NB4 (cell line): ENCODE measurements around the gene ATG16L1.

Experiments
- DNase-seq: peaks from one replicate; pipeline ENCODE4 v3.0.0; 2010; ENCODE audit warnings: low read depth
- H3K4me3 ChIP-seq: one replicate; pipeline ENCODE4 v1.5.1; 2011; ENCODE audit warnings: mild to moderate bottlenecking, low read depth, low read length, moderate library complexity
- MYC ChIP-seq: IDR thresholded peaks from 2 replicates; pipeline ENCODE4 v1.6.1; 2011; ENCODE audit warnings: low read depth, low read length
- POLR2A ChIP-seq: IDR thresholded peaks from 2 replicates; pipeline ENCODE4 v1.6.1; 2011; ENCODE audit warnings: mild to moderate bottlenecking; ENCODE audit not compliant: insufficient read length; ENCODE audit errors: extremely low read depth
- TF ChIP-seq, protein P1 (sequence below): IDR thresholded peaks from one replicate; pipeline ENCODE4 v1.5.1; 2012; ENCODE audit warnings: low read depth, low read length
- TF ChIP-seq, protein P2 (sequence below): IDR thresholded peaks from 2 replicates; pipeline ENCODE4 v1.6.1; 2011; ENCODE audit warnings: low read depth, low read length

The ATG16L1 gene

DNA sequence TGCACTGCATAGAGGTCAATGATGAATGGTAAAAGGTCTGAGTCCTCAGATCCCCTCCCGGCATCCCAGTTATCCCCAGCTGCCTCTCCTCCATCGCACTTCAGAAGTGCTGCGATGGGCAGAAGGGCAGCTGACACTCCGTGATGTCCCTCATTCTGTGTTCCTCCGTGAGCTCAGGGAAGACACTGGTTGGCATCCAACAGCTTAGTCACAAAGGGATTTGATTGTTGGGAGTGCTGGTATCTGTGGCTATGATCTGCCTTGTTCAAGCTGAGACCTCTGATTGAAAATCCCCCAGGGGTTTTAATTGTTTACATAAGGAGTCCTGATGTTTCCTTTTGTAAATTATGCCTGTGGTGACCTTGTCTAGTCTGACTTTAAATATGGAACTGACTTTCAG is 37.2 kb downstream of the ATG16L1 start:
- DNase-seq: no peak
- no peak overlapping the region for H3K4me3 ChIP-seq
- TF ChIP-seq, protein P1, sequence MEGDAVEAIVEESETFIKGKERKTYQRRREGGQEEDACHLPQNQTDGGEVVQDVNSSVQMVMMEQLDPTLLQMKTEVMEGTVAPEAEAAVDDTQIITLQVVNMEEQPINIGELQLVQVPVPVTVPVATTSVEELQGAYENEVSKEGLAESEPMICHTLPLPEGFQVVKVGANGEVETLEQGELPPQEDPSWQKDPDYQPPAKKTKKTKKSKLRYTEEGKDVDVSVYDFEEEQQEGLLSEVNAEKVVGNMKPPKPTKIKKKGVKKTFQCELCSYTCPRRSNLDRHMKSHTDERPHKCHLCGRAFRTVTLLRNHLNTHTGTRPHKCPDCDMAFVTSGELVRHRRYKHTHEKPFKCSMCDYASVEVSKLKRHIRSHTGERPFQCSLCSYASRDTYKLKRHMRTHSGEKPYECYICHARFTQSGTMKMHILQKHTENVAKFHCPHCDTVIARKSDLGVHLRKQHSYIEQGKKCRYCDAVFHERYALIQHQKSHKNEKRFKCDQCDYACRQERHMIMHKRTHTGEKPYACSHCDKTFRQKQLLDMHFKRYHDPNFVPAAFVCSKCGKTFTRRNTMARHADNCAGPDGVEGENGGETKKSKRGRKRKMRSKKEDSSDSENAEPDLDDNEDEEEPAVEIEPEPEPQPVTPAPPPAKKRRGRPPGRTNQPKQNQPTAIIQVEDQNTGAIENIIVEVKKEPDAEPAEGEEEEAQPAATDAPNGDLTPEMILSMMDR: no peak
- TF ChIP-seq POLR2A (no peak), MYC (no peak)
- TF ChIP-seq, protein P2, sequence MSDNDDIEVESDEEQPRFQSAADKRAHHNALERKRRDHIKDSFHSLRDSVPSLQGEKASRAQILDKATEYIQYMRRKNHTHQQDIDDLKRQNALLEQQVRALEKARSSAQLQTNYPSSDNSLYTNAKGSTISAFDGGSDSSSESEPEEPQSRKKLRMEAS: no peak

- DNase-seq: no peak
- H3K4me3 ChIP-seq: no peak overlapping the region
- TF ChIP-seq POLR2A (no peak), MYC (no peak)
- TF ChIP-seq, protein P1: no peak
Observed at GRCh38 chr2:233289648-233290047, 38.2 kb downstream of the ATG16L1 start.

GRCh38 chr2:233290051-233290845 is 38.8 kb downstream of the ATG16L1 start:
- TF ChIP-seq MYC: no peak
- TF ChIP-seq, protein P2: no peak
- TF ChIP-seq, protein P1: no peak
- DNase-seq: no peak

GRCh38 chr2:233295891-233296290 is 44.4 kb downstream of the ATG16L1 start:
- no peak overlapping the region for H3K4me3 ChIP-seq
- no peak for DNase-seq
- TF ChIP-seq, protein P1: no peak
- TF ChIP-seq, protein P2: no peak
- TF ChIP-seq MYC: no peak

More at GRCh38 chr2:233290051-233290845, 38.8 kb downstream of the ATG16L1 start:
- no peak overlapping the region for H3K4me3 ChIP-seq

DNA sequence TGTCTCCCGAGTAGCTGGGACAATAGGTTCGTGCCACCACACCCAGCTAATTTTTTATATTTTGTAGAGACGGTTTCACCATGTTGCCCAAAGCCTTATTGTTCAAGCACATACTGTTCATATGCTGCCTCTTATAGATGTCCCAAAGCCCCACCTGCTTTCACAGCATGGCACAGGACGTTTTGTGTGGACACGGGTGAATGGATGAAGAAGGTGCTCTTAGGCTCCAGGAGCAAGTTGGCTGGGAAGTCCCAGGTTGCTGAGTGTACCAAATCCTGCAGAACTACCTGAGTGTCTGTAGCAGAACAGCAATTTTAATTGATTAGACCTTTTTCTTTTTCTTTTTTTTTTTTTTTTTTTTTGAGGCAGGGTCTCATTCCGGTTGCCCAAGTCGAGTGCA is 45.6 kb downstream of the ATG16L1 start:
- TF ChIP-seq, protein P1: no peak
- no peak for TF ChIP-seq POLR2A
- no peak for TF ChIP-seq MYC
- TF ChIP-seq, protein P2: no peak
- no peak for DNase-seq
- H3K4me3 ChIP-seq: no peak overlapping the region

- H3K4me3 ChIP-seq: no peak overlapping the region
- DNase-seq: no peak
- TF ChIP-seq POLR2A: no peak
- TF ChIP-seq MYC: no peak
- TF ChIP-seq, protein P2: no peak
- TF ChIP-seq, protein P1: no peak
Observed at GRCh38 chr2:233300401-233300800, 48.9 kb downstream of the ATG16L1 start.
